ENCODE data around the gene BCAS3.

The BCAS3 gene

GRCh38 chr17:61066062-61066461 lies 388.4 kb downstream of the BCAS3 start:
- no peaks in the 10 kb centered on the region for H4K20me1 ChIP-seq (ENCODE audit: insufficient read depth, low read length)
- H3K36me3 ChIP-seq (ENCODE audit: insufficient read depth, low read length) = peaks cover 3% of the 10 kb centered on the region; the same call in 1 of the 2 replicates
- no peaks in the 10 kb centered on the region for H3K79me2 ChIP-seq (ENCODE audit: insufficient read depth, low read length)
- no peaks in the 10 kb centered on the region for H3K27me3 ChIP-seq (ENCODE audit: insufficient read depth, low read length)
- no peak overlapping the region for H2AFZ ChIP-seq (ENCODE audit: low read length)
- TF ChIP-seq CTCF (IDR thresholded peaks at IDR 0.05; ENCODE audit: low read length) (no peak), EZH2 (IDR thresholded peaks at IDR 0.05; ENCODE audit: borderline replicate concordance, low read length) (no peak)
- no peaks in the 10 kb centered on the region for H3K9me3 ChIP-seq (ENCODE audit: low read length)
- no peak overlapping the region for H3K27ac ChIP-seq (ENCODE audit: low read depth, low read length, poor library complexity, severe bottlenecking)
- no peaks in the 10 kb centered on the region for H3K9me2 ChIP-seq (ENCODE audit: low read depth, low read length)
- H3K4me1 ChIP-seq (ENCODE audit: insufficient read depth, low read length, severe bottlenecking) = no peaks in the 10 kb centered on the region
- no peak overlapping the region for H3K9ac ChIP-seq (ENCODE audit: low read length)
- H3F3A ChIP-seq (ENCODE audit: insufficient read depth, low read length) = no peaks in the 10 kb centered on the region
- H3K4me3 ChIP-seq (ENCODE audit: low read depth, low read length, poor library complexity, severe bottlenecking) = no peak overlapping the region
- H3K4me2 ChIP-seq (ENCODE audit: low read length) = no peak overlapping the region

- H2AFZ ChIP-seq (ENCODE audit: low read length) = no peak overlapping the region
- no peaks in the 10 kb centered on the region for H3K36me3 ChIP-seq (ENCODE audit: insufficient read depth, low read length)
- no peaks in the 10 kb centered on the region for H3K9me3 ChIP-seq (ENCODE audit: low read length)
- no peak for TF ChIP-seq EZH2 (IDR thresholded peaks at IDR 0.05; ENCODE audit: borderline replicate concordance, low read length)
- TF ChIP-seq CTCF (IDR thresholded peaks at IDR 0.05; ENCODE audit: low read length) = no peak
- no peak overlapping the region for H3K27ac ChIP-seq (ENCODE audit: low read depth, low read length, poor library complexity, severe bottlenecking)
- no peaks in the 10 kb centered on the region for H3K27me3 ChIP-seq (ENCODE audit: insufficient read depth, low read length)
- no peak overlapping the region for H3K9ac ChIP-seq (ENCODE audit: low read length)
- no peaks in the 10 kb centered on the region for H3K79me2 ChIP-seq (ENCODE audit: insufficient read depth, low read length)
- no peak overlapping the region for H3K4me2 ChIP-seq (ENCODE audit: low read length)
- no peaks in the 10 kb centered on the region for H3K4me1 ChIP-seq (ENCODE audit: insufficient read depth, low read length, severe bottlenecking)
- H3K4me3 ChIP-seq (ENCODE audit: low read depth, low read length, poor library complexity, severe bottlenecking) = no peak overlapping the region
- no peaks in the 10 kb centered on the region for H3F3A ChIP-seq (ENCODE audit: insufficient read depth, low read length)
- H3K9me2 ChIP-seq (ENCODE audit: low read depth, low read length) = no peaks in the 10 kb centered on the region
- H4K20me1 ChIP-seq (ENCODE audit: insufficient read depth, low read length) = no peaks in the 10 kb centered on the region
Measured at GRCh38 chr17:61070649-61071048, 393.0 kb downstream of the BCAS3 start.

- Histone ChIP-seq H3K9me2 (ENCODE audit: low read depth, low read length) (no peaks in the 10 kb centered on the region), H3K27me3 (ENCODE audit: insufficient read depth, low read length) (no peaks in the 10 kb centered on the region), H3K27ac (ENCODE audit: low read depth, low read length, poor library complexity, severe bottlenecking) (no peak overlapping the region), H3K79me2 (ENCODE audit: insufficient read depth, low read length) (no peaks in the 10 kb centered on the region), H3K9me3 (ENCODE audit: low read length) (no peaks in the 10 kb centered on the region), H2AFZ (ENCODE audit: low read length) (no peak overlapping the region), H3F3A (ENCODE audit: insufficient read depth, low read length) (no peaks in the 10 kb centered on the region), H4K20me1 (ENCODE audit: insufficient read depth, low read length) (no peaks in the 10 kb centered on the region), H3K4me2 (ENCODE audit: low read length) (no peak overlapping the region), H3K9ac (ENCODE audit: low read length) (no peak overlapping the region), H3K36me3 (ENCODE audit: insufficient read depth, low read length) (peaks cover 9% of the 10 kb centered on the region; the same call in 1 of the 2 replicates), H3K4me3 (ENCODE audit: low read depth, low read length, poor library complexity, severe bottlenecking) (no peak overlapping the region), H3K4me1 (ENCODE audit: insufficient read depth, low read length, severe bottlenecking) (no peaks in the 10 kb centered on the region)
- no peak for TF ChIP-seq EZH2 (IDR thresholded peaks at IDR 0.05; ENCODE audit: borderline replicate concordance, low read length)
- TF ChIP-seq CTCF (IDR thresholded peaks at IDR 0.05; ENCODE audit: low read length) = no peak
Measured at GRCh38 chr17:61072648-61073047, 395.0 kb downstream of the BCAS3 start.

Data from OCI-LY1 (cell line).